HEK293T (cell line): ENCODE results near the gene HSPA1A.

ENCODE experiments used
- ARNT ChIP-seq: fragments of 450-650 bp; IDR thresholded peaks from 2 replicates; pipeline ENCODE4 v1.6.1; 2017; ENCODE audit warnings: mild to moderate bottlenecking
- BHLHE40 ChIP-seq: fragments of 450-650 bp; IDR thresholded peaks from 2 replicates; pipeline ENCODE4 v1.6.1; 2016; ENCODE audit warnings: mild to moderate bottlenecking, moderate library complexity, borderline replicate concordance
- CTBP1 ChIP-seq: fragments of 450-650 bp; IDR thresholded peaks from 2 replicates; pipeline ENCODE4 v1.6.1; 2016; ENCODE audit warnings: borderline replicate concordance
- ELF4 ChIP-seq: fragments of 450-650 bp; IDR thresholded peaks from 2 replicates; pipeline ENCODE4 v1.6.1; 2017; ENCODE audit warnings: antibody characterized with exemption
- FOXA1 ChIP-seq: fragments of 450-650 bp; IDR thresholded peaks from 2 replicates; pipeline ENCODE4 v1.6.1; 2016; ENCODE audit warnings: mild to moderate bottlenecking
- FOXK2 ChIP-seq: fragments of 450-650 bp; IDR thresholded peaks from 2 replicates; pipeline ENCODE4 v1.6.1; 2016; ENCODE audit warnings: mild to moderate bottlenecking
- FOXM1 ChIP-seq: fragments of 450-650 bp; IDR thresholded peaks from 2 replicates; pipeline ENCODE4 v1.6.1; 2017; ENCODE audit warnings: mild to moderate bottlenecking, borderline replicate concordance
- L3MBTL2 ChIP-seq: fragments of 450-650 bp; conservative IDR thresholded peaks from 2 replicates; pipeline ENCODE4 v1.6.1; 2016; ENCODE audit warnings: mild to moderate bottlenecking
- NFRKB ChIP-seq: fragments of 450-650 bp; IDR thresholded peaks from 2 replicates; pipeline ENCODE4 v1.6.1; 2016; ENCODE audit warnings: mild to moderate bottlenecking, moderate library complexity
- PKNOX1 ChIP-seq: fragments of 450-650 bp; IDR thresholded peaks from 2 replicates; pipeline ENCODE4 v1.6.1; 2016
- SP1 ChIP-seq: fragments of 450-650 bp; IDR thresholded peaks from 2 replicates; pipeline ENCODE4 v1.6.1; 2017
- SUZ12 ChIP-seq: fragments of 450-650 bp; IDR thresholded peaks from 2 replicates; pipeline ENCODE4 v1.6.1; 2016; ENCODE audit warnings: mild to moderate bottlenecking

DNA sequence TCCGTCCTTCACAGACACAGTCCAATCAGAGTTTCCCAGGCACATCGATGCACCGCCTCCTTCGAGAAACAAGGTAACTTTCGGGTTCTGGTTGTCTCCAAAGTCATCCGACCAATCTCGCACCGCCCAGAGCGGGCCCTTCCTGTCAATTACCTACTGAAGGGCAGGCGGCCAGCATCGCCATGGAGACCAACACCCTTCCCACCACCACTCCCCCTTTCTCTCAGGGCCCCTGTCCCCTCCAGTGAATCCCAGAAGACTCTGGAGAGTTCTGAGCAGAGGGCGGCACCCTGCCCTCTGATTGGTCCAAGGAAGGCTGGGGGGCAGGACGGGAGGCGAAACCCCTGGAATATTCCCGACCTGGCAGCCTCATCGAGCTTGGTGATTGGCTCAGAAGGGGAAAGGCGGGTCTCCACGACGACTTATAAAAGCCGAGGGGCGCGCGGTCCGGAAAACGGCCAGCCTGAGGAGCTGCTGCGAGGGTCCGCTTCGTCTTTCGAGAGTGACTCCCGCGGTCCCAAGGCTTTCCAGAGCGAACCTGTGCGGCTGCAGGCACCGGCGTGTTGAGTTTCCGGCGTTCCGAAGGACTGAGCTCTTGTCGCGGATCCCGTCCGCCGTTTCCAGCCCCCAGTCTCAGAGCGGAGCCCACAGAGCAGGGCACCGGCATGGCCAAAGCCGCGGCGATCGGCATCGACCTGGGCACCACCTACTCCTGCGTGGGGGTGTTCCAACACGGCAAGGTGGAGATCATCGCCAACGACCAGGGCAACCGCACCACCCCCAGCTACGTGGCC, 12.1 kb downstream of the HSPA1A start, which contains the start of gene HSPA1B:
- no peak for TF ChIP-seq SUZ12
- TF ChIP-seq ARNT, result no peak
- peak; percentile 91 for TF ChIP-seq ELF4
- no peak for TF ChIP-seq L3MBTL2
- TF ChIP-seq FOXA1, result no peak
- no peak for TF ChIP-seq BHLHE40
- TF ChIP-seq CTBP1, result no peak
- TF ChIP-seq PKNOX1, result peak; percentile 99
- no peak for TF ChIP-seq FOXM1
- TF ChIP-seq SP1, result no peak
- no peak for TF ChIP-seq NFRKB
- TF ChIP-seq FOXK2, result no peak
